Medulla oblongata (tissue), 1 donor: ENCODE measurements around the gene NFKB1.

Source experiments
- DNase-seq: peaks from one replicate; pipeline ENCODE4 v3.0.0-alpha.2; 2015; ENCODE audit errors: extremely low spot score

NFKB1 gene

GRCh38 chr4:102500352-102500695 is 835 bp upstream of the NFKB1 start:
- DNase-seq = peak; percentile 79

GRCh38 chr4:102501447-102501696 is 213 bp downstream of the NFKB1 start:
- no peak for DNase-seq

- no peak for DNase-seq
These were observed 1.3 kb downstream of the NFKB1 start for GRCh38 chr4:102502543-102502818.

- no peak for DNase-seq
These were observed 2.2 kb downstream of the NFKB1 start for GRCh38 chr4:102503301-102503746.

GRCh38 chr4:102503831-102504786 is 3.0 kb downstream of the NFKB1 start:
- no peak for DNase-seq

- no peak for DNase-seq
These were observed 3.8 kb downstream of the NFKB1 start for GRCh38 chr4:102504941-102505340.

GRCh38 chr4:102505708-102506107 is 4.5 kb downstream of the NFKB1 start:
- no peak for DNase-seq

GRCh38 chr4:102506523-102506922 is 5.4 kb downstream of the NFKB1 start:
- DNase-seq = no peak

GRCh38 chr4:102511830-102512605 is 10.9 kb downstream of the NFKB1 start:
- no peak for DNase-seq

GRCh38 chr4:102514298-102514964 is 13.3 kb downstream of the NFKB1 start:
- no peak for DNase-seq

- no peak for DNase-seq
These were observed 16.6 kb downstream of the NFKB1 start for GRCh38 chr4:102517753-102518152.

- DNase-seq = peak; percentile 49
These were observed 17.6 kb downstream of the NFKB1 start for GRCh38 chr4:102518703-102519131.

- no peak for DNase-seq
These were observed 18.8 kb downstream of the NFKB1 start for GRCh38 chr4:102519925-102520324.

GRCh38 chr4:102521570-102521969 is 20.4 kb downstream of the NFKB1 start:
- no peak for DNase-seq

- DNase-seq = no peak
These were observed 20.9 kb downstream of the NFKB1 start for GRCh38 chr4:102522031-102522440.

GRCh38 chr4:102524691-102525090 is 23.5 kb downstream of the NFKB1 start:
- DNase-seq = no peak

GRCh38 chr4:102525097-102525496 is 23.9 kb downstream of the NFKB1 start:
- DNase-seq = peak; percentile 48

GRCh38 chr4:102525504-102525903 is 24.3 kb downstream of the NFKB1 start:
- DNase-seq = no peak

- no peak for DNase-seq
These were observed 25.4 kb downstream of the NFKB1 start for GRCh38 chr4:102526532-102526931.

GRCh38 chr4:102527695-102528283 is 26.6 kb downstream of the NFKB1 start:
- no peak for DNase-seq

GRCh38 chr4:102529977-102530376 is 28.8 kb downstream of the NFKB1 start:
- DNase-seq = no peak

GRCh38 chr4:102530986-102531385 is 29.8 kb downstream of the NFKB1 start:
- no peak for DNase-seq
